Measurements from ENCODE around the gene MYLK.

DNA sequence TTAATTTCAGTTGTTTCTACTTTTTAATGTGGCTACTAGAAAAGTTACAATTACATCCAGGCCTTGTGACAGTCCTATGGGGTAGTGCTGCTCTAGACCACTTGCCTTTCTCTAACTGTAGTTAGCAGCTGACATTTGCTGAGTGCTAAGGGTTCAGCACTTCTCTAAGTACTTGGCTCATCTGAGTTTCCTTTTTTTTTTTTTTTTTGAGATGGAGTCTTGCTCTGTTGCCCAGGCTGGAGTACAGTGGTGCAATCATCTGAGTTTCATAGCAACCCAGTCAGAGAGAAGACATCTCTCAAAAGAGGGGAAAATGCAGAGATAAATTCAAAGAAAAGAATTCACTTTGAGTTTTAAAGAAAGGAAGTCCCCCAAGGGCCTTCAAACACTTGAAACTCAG is 130.8 kb downstream of the MYLK start:
- TF ChIP-seq CTCF (IDR thresholded peaks at IDR 0.05), result no peak
- no peak for TF ChIP-seq EZH2 (IDR thresholded peaks at IDR 0.05; ENCODE audit: borderline replicate concordance, insufficient read depth, low read depth, low read length, poor library complexity, severe bottlenecking)

Measured in B cell (primary cell).